Colonic mucosa (tissue), 4 donors: ENCODE results near the gene ROR2. TPM values are rescaled to one million over a fixed set of nuclear protein-coding genes. Genes with fewer than 3 reads are reported as not detected.

ENCODE experiments used
- DNase-seq: peaks from one replicate; pipeline ENCODE4 v3.0.0-alpha.2; 2020
- H3K27ac ChIP-seq: fragments of 200-600 bp; one replicate; pipeline ENCODE4 v1.8.0; 2021
- H3K27me3 ChIP-seq: fragments of 200-600 bp; one replicate; pipeline ENCODE4 v1.8.0; 2021
- H3K36me3 ChIP-seq: fragments of 200-600 bp; one replicate; pipeline ENCODE4 v1.8.0; 2021
- H3K4me1 ChIP-seq: fragments of 200-600 bp; one replicate; pipeline ENCODE4 v1.8.0; 2021; ENCODE audit warnings: mild to moderate bottlenecking
- H3K4me3 ChIP-seq: fragments of 200-600 bp; one replicate; pipeline ENCODE4 v1.8.0; 2021
- H3K9ac ChIP-seq, 2 donors: one replicate each; pipeline ENCODE4 v1.7.0; 2013; ENCODE audit warnings: control low read depth in 2 of 2, low read depth in 2 of 2, low read length in 2 of 2
- H3K9me3 ChIP-seq: fragments of 200-600 bp; one replicate; pipeline ENCODE4 v1.8.0; 2021
- CTCF ChIP-seq: fragments of 200-600 bp; IDR thresholded peaks from one replicate; pipeline ENCODE4 v1.8.0; 2022; ENCODE audit warnings: antibody characterized with exemption, mild to moderate bottlenecking
- intact Hi-C: fragments of 100-400 bp; cut with DNase I; formaldehyde crosslinking; loops from one replicate; pipeline ENCODE4 v1.14.1; 2022
- total RNA-seq, 2 donors: library from RNA; stranded (reverse); fragmentation: NEBNext Ultra II Directional in 1 of 2; extraction: Animal tissue kit (Norgen Biotek cat#: 25700) in 1 of 2; gene quantifications; one replicate each; pipeline ENCODE4 v1.2.1, GENCODE V29; 2021
- donor health status: healthy.
- donor health status: DM: no; HTN: no; CAD: no.
- donor health status: DM: no; HTN: no; CAD: no.

Gene ROR2
- total RNA-seq, 2 donors from 2014 or later: 1.7 to 9.1 TPM

- TF ChIP-seq CTCF: no peak
- Histone ChIP-seq H3K27me3 (no peaks in the 10 kb centered on the region), H3K36me3 (no peaks in the 10 kb centered on the region), H3K9ac (no peak overlapping the region), H3K9me3 (no peaks in the 10 kb centered on the region), H3K4me3 (no peak overlapping the region), H3K27ac (peak overlapping the region; percentile 49), H3K4me1 (peaks cover 20% of the 10 kb centered on the region)
- intact Hi-C loops: no loop called here
- no peak for DNase-seq
Measured at GRCh38 chr9:91899219-91899563, 50.8 kb downstream of the ROR2 start.

DNA sequence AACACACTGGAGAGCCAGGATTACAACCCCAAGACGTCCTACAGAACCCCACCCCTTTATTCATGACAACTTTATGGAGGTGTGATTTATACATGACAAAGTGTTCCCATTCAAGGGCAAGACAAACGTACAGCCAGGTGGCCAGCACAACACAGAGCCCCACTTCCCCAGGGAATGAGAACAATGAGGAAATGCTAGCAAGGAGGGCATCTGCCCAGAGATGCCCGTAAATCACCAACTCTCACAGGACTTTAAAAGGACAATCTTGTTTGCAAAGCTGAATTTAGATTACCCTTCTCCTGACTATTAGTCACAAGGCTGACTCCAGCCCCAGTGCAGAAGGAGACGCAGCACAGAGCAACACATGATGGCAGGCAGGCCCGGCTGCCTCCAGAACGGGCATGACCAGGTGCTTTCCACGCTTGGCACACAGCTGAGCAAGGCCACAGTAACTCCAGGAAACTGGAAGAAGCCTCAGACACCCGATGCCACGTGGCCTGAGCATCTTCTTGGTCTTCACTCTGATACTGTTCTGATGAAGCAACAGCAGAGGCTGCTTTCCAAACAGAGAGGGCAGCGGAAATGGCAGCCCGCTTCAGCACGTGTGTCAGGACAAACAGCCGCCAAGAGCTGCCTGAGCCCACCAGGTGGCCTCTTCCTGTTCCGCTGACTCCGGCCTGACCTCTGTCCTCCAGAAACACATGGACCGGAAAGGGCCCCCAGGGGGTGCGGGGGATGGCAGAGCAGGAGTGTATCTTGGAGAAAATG lies 51.4 kb downstream of the ROR2 start:
- H3K27ac ChIP-seq: peak overlapping the region; percentile 49

DNA sequence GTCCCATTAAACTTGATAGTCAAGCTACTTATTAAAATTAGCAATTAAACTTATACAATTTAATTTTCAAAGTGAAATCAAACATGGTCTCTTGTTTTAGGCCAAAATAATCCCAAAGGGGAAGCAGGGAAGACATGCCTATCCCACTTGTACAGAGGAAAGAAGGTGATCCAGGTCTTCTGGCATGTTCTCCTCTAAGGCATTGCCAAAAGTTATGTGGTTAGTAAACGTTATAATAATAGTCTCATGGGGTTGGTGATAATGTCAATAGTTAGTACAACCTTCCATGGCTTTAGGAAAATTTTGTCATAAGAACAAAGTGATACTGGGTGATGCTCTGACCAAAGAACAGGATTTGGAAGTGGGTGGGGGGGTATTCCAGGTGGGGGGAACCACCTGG lies 52.8 kb downstream of the ROR2 start:
- no peak for TF ChIP-seq CTCF
- no peak for DNase-seq
- H3K27me3 ChIP-seq: no peaks in the 10 kb centered on the region
- H3K9me3 ChIP-seq: no peaks in the 10 kb centered on the region
- peak overlapping the region; percentile 50 for H3K27ac ChIP-seq
- H3K36me3 ChIP-seq: no peaks in the 10 kb centered on the region
- peak overlapping the region in 1 of 2 donors; percentile 2 for H3K9ac ChIP-seq
- peaks cover 20% of the 10 kb centered on the region for H3K4me1 ChIP-seq
- intact Hi-C loops: no loop called here
- no peak overlapping the region for H3K4me3 ChIP-seq

More for the DNA sequence above, 51.4 kb downstream of the ROR2 start:
- no peak for TF ChIP-seq CTCF
- no peak overlapping the region for H3K4me3 ChIP-seq
- H3K4me1 ChIP-seq: peaks cover 20% of the 10 kb centered on the region
- H3K9ac ChIP-seq: no peak overlapping the region
- no peaks in the 10 kb centered on the region for H3K9me3 ChIP-seq
- H3K27me3 ChIP-seq: no peaks in the 10 kb centered on the region
- peak; percentile 43 for DNase-seq
- intact Hi-C loops: no loop called here
- H3K36me3 ChIP-seq: no peaks in the 10 kb centered on the region

GRCh38 chr9:91896513-91897121 lies 53.4 kb downstream of the ROR2 start:
- peaks cover 20% of the 10 kb centered on the region for H3K4me1 ChIP-seq
- no peak overlapping the region for H3K4me3 ChIP-seq
- intact Hi-C loops: no loop called here
- peak overlapping the region in 1 of 2 donors; percentile 24 for H3K9ac ChIP-seq
- no peak for DNase-seq
- no peak for TF ChIP-seq CTCF
- H3K36me3 ChIP-seq: no peaks in the 10 kb centered on the region
- H3K27me3 ChIP-seq: no peaks in the 10 kb centered on the region
- no peaks in the 10 kb centered on the region for H3K9me3 ChIP-seq
- H3K27ac ChIP-seq: peak overlapping the region; percentile 50

GRCh38 chr9:91896097-91896496 lies 53.9 kb downstream of the ROR2 start:
- no peaks in the 10 kb centered on the region for H3K9me3 ChIP-seq
- no peak overlapping the region for H3K4me3 ChIP-seq
- DNase-seq: no peak
- intact Hi-C loops: no loop called here
- H3K9ac ChIP-seq: no peak overlapping the region
- H3K36me3 ChIP-seq: no peaks in the 10 kb centered on the region
- peaks cover 20% of the 10 kb centered on the region for H3K4me1 ChIP-seq
- H3K27ac ChIP-seq: peak overlapping the region; percentile 50
- no peaks in the 10 kb centered on the region for H3K27me3 ChIP-seq
- TF ChIP-seq CTCF: no peak
